Activated naive CD4-positive, alpha-beta T cell (primary cell): Measurements from ENCODE around the gene SYK.

Experiments
- DNase-seq, 4 experiments: peaks; one replicate each; lab custom pipeline; 2025; lab: John Stamatoyannopoulos, UW

SYK gene

DNA sequence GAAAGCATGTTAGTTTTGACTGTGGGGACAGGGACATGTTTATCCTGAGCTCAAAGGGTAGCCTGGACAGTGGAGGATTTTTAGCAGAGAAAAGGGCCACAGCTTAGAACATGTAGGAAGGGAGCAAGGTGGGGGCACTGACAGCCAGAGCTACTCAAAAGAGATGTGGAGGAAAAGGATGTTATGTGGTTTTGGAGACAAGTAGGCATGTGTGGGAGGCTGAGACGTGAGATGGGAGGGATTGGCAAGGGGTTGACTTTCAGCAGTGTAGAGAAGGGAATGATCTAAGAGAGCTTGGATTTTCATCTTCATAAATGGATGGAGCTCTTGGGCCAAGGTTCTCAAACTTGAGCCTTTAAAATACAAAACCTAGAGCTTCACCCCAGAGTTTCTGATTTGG is 24.0 kb downstream of the SYK start:
- no peak for DNase-seq

DNA sequence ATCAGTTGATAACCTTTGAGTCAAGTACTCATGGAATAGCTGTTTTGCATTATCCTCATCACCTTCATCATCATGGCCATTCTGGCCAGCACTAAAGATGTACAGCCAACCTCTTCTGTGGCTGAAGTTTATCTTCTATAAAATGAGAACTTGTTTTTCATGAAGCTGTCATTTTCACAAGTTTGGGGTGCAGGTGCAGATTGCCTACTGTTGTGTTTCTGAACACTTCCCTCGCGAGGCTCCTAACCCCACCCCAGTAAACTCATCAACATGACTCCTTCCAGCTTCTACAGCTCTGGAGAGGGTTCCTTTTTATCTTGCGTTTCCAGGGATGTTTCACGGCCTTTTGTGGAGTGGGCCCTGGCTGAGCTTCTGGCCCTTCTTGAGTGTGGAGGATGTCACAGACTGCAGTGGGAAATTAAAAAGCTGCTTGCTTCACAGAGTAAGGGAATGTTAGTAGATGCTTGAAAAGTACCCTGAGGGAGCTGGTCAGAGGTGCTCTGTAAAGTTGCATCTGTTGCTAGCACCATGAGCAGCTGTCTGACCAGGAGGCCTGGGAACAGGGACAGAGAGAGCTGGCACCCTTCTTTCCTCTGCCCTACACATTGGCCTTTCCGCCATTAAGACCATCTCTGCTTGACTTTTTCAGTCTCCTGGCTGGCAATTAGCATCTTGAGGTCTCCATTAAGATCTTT is 24.9 kb downstream of the SYK start:
- DNase-seq = no peak

- no peak for DNase-seq
These were observed 25.7 kb downstream of the SYK start for GRCh38 chr9:90827181-90827871.

DNA sequence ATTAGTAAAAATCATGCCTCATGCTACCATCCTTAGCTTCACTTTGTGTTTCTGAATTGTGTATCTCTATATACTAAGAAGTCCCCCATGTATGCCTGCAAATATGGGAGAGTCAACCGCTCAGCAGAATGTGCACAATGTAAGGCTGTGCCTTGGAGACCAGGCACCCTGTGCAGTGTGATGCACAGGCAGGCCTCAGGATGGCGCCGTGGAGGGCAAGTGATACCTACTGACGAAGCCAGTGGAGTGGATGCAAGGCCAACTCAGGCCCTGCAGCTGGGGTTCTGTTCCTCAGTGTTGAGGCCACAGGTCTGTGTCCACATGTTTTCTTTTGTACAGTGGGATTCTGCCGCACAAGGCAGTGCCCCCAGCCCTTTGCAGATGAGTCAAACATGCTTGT is 28.4 kb downstream of the SYK start:
- DNase-seq = no peak

GRCh38 chr9:90830977-90831376 is 29.4 kb downstream of the SYK start:
- no peak for DNase-seq

DNA sequence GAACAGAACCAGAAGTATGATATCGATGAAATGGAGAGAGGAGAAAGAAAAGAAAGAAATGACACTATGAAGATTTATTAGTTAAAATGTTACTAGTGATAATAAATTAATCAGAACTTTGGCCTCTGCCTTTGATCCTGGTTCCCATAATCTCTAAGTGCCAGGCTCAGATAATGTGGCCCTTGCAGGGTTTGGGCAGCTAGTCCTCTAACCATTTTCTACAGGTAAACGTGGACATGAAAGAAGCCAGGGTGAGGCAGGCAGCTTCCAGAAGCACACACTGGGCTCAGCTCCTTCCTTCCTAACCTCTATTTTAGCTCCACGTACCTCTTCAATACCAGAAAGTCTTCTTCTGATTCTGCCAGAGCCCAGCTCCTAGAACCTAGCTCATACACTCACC is 30.6 kb downstream of the SYK start:
- DNase-seq = no peak

DNA sequence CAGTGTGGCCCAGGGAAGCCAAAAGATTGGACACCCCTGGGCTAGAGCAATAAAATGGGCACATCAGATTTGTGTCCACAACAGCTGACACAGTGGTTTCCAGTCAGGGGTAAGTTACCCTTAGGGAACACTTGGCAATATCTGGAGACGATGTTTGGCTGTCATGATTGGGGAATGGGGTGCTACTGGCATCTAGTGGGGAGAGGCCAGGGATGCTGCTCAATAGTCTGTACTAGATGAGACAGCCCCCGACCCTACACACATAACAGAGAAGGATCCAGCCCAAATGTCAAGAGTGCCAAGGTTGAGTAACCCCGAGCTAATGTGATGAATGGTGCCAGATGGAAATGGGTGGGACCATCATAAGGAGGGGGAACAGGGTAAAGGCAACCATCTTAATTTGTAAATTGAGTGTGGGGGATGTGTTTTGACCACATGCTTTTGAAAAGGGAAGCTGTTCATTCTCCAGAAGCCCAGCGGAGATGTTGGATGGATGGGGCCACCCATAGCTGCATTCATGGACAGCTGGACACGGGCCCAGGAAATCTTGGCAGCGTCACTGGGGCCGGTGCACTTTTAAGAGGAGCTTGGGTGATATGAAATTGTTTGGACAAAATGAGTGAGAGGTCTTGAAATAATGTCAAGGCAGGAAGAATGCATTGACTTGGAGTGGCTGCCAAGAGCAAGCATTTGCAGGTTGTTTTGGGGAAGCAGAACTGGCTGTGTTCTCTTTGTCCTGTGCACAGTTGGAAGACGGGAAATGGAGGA is 33.4 kb downstream of the SYK start:
- DNase-seq = no peak

DNA sequence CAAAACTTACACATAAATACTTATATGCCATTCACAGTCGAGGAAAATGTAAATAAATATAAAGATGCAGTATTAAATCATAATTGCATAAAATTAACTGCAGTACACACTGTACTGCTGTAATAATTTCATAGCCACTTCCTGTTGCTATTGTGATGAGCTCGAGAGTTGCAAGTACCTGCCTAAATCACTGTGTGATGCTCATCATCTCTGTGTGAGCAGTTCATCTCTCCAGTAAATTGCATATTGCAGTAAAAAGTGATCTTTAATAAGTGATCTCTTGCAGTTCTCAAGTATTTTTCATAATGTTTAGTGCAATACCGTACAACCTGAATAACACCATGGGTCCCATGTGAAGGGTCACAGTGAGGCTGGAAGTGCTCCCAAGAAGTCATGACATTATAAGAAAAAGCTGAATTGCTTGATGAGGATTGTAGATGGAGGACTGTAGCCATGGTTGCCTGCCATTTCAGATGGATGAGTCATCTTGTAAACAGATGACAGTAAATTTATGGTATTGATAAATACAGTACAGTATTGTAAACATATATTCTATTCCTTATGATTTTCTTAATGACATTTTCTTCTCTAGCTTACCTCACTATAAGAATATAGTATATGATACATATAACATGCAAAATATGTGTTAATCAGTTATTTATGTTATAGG is 34.9 kb downstream of the SYK start:
- no peak for DNase-seq

GRCh38 chr9:90838098-90838497 is 36.5 kb downstream of the SYK start:
- no peak for DNase-seq

DNA sequence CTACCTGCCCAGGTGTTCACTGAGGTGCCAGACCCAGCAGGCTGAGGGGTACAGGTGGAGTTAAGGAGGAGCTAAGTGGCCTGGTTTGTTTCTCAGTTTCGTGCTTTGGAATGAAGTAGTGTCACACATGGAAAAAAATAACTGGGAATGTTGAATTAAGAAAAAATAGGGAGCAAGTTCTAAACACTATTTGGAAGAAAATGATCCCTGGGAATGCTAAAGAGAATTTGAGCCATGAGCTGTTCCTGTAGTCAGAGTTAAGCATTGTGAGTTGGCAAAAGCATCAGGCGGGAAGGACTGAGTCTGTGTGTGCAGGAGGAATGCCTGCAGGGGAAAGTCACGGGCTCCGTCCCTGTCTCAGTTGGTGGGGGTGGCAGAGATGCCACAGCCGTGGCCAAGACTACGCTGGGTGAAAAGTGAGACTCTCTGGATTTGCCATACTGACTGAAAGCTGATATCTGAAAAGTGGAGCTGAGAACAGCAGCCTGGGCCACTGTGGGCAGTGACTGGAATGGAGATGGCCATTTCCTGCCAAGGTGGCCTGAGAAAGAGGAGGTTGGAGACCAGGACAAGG is 37.0 kb downstream of the SYK start:
- no peak for DNase-seq

DNA sequence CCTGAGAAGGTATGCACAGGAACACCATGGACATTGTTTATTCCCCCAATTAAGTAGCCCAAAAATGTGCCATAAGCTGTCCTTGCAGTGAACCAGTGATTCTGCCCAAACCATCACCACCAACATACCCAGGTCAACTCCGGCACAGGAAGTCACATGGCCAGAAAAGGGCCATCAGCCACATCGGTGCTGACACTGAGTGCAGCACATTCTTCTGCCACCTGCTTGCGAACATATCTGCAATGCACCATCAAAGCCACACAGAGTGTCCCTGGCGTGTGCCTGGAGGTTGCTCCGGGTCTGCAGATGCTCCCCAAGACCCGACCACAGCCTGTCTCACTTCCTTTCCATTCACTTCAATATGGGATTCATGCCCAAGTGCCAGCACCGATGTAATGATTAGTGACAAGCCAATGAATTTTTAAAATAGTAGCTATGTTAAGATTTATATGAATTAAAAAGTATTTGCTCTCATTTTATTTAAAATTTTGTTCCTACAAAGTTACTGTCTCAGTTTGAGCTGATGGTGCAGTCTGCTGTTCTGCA is 37.6 kb downstream of the SYK start:
- no peak for DNase-seq

DNA sequence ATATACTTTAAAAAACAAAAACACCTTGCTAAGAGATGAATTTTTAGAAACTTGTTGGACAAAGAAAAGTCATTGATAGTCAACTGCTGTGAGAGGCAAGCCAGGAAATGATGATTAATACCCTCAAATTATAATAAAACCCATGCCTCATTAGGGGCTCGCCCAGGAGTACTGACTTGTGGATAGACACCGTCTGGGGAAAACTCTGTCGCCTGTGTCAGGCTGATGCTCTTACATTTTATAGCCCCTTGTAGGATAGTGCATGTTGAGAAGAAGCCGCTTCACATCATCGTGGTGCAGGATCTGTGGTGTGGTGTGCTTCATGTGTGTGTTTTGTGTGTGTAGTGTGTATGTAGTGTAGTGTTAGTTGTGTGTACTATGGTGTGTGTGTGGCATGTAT is 39.1 kb downstream of the SYK start:
- no peak for DNase-seq

DNA sequence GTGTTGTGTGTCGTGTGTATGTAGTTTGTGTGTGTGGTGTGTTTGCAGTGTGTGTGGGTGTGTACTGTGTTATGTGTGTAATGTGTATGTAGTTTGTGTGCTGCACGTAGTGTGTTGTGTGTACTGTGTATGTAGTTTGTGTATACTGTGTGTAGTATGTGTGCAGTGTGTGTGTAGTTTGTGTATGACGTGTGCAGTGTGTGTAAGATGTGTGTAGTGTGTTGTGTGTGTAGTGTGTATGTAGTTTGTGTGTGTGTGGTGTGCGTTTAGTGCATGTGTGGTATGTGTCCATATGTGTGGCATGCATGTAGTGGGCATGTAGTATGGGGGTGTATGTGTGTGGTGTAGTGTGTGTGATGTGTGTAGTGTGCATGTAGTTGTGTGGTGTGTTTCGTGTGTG is 39.6 kb downstream of the SYK start:
- no peak for DNase-seq

GRCh38 chr9:90841615-90842014 is 40.0 kb downstream of the SYK start:
- no peak for DNase-seq

GRCh38 chr9:90842176-90842777 is 40.7 kb downstream of the SYK start:
- no peak for DNase-seq

GRCh38 chr9:90842996-90843395 is 41.4 kb downstream of the SYK start:
- no peak for DNase-seq

DNA sequence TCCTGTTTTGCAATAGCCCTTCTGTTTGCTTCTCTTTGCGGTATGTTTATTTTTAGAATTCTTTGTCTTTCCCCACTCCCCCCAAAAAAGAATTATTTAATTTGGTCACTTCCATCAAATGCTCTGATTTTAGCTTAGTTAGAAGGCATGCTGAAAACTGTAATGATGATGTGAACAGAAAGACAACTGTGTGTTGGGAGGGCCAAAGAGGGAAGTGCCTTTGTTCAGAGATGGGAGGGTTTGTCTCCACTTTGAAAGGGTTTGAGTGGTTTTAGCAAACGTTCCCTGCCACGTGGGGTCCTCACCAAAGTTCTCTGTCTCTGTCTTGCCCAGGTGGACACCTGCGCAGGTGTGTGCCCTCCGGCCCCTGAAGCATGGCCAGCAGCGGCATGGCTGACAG is 41.9 kb downstream of the SYK start:
- no peak for DNase-seq

GRCh38 chr9:90844326-90844725 is 42.7 kb downstream of the SYK start:
- no peak for DNase-seq

DNA sequence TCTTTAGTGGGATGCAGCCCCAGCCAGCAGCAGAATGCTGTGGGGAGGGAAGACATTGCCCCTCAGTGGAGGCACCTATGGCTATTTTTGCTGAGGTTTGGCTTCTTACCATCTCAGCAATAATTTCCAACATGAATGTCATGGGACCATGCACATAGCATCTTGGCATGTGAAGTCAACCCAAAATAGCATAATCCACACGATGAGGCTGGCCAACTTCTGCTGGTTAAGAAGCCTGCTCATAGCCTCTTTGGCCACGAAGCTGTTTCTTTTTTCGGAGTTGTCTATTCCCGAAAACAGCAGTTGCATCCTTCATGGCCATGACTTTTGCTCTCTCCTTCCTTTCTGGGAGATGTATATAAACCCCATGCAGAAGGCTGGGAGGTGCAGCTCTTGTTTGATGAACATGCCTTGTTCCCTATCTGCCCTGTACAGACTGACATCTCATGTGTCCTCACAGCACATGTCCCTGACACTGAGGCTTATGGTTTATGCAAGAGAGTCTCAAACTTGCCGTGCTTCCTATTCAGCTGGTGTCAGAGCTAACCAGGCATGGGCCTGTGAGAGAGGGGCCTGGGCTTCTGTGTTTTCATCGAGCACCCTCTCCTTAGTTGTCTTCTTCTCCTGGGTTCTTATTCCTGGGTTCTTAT is 45.3 kb downstream of the SYK start:
- no peak for DNase-seq

DNA sequence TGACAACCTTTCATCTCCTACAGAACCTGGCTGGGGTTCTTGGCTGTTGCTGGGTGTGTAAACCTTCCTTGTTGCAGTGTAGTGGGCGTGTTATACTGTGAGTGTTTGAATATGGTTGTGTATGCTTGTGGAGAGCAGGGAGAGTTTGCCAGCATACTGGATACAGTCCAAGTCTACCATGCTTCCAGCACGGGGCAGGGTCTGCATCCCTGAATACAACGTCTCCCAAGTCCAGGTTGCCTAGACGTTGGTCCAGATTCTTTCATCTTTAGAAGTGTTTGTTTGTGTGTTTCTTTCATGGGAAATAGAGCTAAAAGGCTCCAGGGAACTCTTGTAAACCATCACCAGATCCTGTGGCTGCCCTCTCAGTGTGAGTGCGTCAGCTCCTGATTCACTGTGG is 46.4 kb downstream of the SYK start:
- no peak for DNase-seq

DNA sequence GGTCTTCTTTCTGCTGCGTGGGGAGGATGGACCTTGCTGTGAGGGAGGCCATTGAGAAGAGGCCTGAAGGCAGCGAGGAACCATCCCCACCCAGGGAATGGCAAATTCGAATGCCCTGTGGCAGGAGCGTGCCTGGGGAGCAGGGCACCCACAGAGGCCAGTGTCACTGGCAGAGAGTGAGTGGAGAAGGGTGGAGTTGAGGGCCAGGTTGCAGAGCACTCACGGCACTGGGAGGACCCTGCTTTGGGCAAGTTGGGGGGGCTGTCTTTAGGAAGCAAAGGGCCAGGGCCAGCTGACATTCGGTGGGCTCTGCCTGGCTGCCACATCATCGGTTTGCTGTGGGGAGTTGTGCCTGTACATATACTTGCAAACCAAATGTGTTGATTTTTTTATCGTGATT is 47.2 kb downstream of the SYK start:
- DNase-seq = no peak
